ENCODE measurements around the gene IQCE. TPM values are rescaled to one million over a fixed set of nuclear protein-coding genes. Genes with fewer than 3 reads are reported as not detected.

Gene IQCE
- total RNA-seq, 4 donors from 2014 or later, result 27.2 to 187 (median 55.5) TPM

DNA sequence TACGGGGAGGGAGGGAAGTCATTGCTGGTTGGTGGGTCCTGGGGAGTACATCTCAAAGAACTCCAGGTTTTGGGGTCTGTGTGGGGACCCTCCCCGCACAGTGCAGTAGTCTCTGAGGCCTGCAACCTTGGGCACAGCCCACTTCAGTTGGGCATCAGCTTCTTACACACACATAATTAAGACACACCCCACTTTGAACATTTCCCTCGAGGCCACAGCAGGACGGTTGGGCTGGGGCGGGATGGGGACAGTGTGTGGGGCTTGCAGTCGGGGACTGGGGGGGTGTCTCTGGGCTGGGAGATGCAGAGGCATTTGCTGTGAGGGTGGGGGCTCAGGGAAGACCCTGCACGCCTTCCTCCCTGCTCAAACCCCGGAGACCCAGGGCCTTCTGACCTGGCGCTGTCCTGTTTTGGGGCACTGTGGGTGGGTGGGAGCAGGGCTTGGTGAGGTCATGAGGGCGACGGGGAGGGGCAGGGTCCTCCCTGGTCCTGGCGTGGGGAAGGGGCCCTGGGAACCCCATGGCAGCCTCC is 38.0 kb upstream of the IQCE start:
- peak overlapping the region; percentile 89 to 94 (median 92) for H3K27ac ChIP-seq
- DNase-seq, result peak; percentile 62
- intact Hi-C loops (cut with DNase I; ENCODE audit: low total_unique reads), result no loop called here
- TF ChIP-seq POLR2AphosphoS5 (IDR thresholded peaks at IDR 0.05) (peak; percentile 20 to 55 (median 39)), POLR2A (IDR thresholded peaks at IDR 0.05) (peak; percentile 50), EP300 (IDR thresholded peaks at IDR 0.05; ENCODE audit: low read depth) (no peak)
- TF ChIP-seq, protein P1, sequence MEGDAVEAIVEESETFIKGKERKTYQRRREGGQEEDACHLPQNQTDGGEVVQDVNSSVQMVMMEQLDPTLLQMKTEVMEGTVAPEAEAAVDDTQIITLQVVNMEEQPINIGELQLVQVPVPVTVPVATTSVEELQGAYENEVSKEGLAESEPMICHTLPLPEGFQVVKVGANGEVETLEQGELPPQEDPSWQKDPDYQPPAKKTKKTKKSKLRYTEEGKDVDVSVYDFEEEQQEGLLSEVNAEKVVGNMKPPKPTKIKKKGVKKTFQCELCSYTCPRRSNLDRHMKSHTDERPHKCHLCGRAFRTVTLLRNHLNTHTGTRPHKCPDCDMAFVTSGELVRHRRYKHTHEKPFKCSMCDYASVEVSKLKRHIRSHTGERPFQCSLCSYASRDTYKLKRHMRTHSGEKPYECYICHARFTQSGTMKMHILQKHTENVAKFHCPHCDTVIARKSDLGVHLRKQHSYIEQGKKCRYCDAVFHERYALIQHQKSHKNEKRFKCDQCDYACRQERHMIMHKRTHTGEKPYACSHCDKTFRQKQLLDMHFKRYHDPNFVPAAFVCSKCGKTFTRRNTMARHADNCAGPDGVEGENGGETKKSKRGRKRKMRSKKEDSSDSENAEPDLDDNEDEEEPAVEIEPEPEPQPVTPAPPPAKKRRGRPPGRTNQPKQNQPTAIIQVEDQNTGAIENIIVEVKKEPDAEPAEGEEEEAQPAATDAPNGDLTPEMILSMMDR (IDR thresholded peaks at IDR 0.05), result no peak
- no peaks in the 10 kb centered on the region for H3K36me3 ChIP-seq
- in situ Hi-C loops (cut with MboI; ENCODE audit: low pct_ligation_motif_present in 1 of 4, low pct_unique_long_range_greater_than_20kb in 1 of 4, low sequenced_read_pairs in 3 of 4), result no loop called here
- peaks cover 15% of the 10 kb centered on the region for H3K27me3 ChIP-seq
- 17% methylated on average over 6 of the region's 12 CpGs; no CpG with 5 or more reads in 1 of the 2 donors for WGBS, 2 donors (ENCODE audit: low coverage in 1 of 2)
- H3K4me1 ChIP-seq, result peaks cover 33 to 69% (median 58%) of the 10 kb centered on the region in 4 donors
- H3K9me3 ChIP-seq, result no peaks in the 10 kb centered on the region
- peak overlapping the region; percentile 42 to 65 (median 57) for H3K4me3 ChIP-seq

DNA sequence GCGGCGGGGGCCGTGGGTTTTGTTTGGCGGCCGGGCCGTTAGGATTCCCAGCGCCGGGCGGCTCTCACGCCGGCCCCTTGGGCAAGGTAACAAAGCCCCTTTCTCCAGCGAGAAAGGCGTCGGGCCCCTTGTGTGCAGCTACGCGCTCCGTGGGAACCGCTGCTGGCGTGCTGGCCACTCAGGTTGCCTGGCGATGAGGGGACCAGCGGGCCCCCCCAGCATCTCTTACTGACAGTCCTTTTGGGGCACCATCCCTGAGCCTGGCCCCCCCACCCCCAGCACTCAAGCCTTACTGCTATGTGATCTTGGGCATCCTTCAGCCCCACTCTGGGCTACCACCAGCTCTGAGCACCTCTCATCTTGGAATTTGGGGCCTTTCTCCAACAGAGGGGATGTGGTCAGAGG is 37.4 kb upstream of the IQCE start:
- Histone ChIP-seq H3K27ac (peak overlapping the region; percentile 89 to 94 (median 92)), H3K27me3 (peaks cover 15% of the 10 kb centered on the region), H3K36me3 (no peaks in the 10 kb centered on the region), H3K9me3 (no peaks in the 10 kb centered on the region), H3K4me3 (peak overlapping the region; percentile 32 to 65 (median 57)), H3K4me1 (peaks cover 37 to 75% (median 63%) of the 10 kb centered on the region in 4 donors)
- WGBS, 2 donors (ENCODE audit: low coverage in 1 of 2), result 10% methylated on average over 21 of the region's 21 CpGs; no CpG with 5 or more reads in 1 of the 2 donors
- intact Hi-C loops (cut with DNase I; ENCODE audit: low total_unique reads) (no loop called here), in situ Hi-C loops (cut with MboI; ENCODE audit: low pct_ligation_motif_present in 1 of 4, low pct_unique_long_range_greater_than_20kb in 1 of 4, low sequenced_read_pairs in 3 of 4) (no loop called here)
- TF ChIP-seq EP300 (IDR thresholded peaks at IDR 0.05; ENCODE audit: low read depth) (no peak), POLR2A (IDR thresholded peaks at IDR 0.05) (no peak), POLR2AphosphoS5 (IDR thresholded peaks at IDR 0.05) (no peak)
- TF ChIP-seq, protein P1 (IDR thresholded peaks at IDR 0.05), result no peak
- DNase-seq, result no peak

DNA sequence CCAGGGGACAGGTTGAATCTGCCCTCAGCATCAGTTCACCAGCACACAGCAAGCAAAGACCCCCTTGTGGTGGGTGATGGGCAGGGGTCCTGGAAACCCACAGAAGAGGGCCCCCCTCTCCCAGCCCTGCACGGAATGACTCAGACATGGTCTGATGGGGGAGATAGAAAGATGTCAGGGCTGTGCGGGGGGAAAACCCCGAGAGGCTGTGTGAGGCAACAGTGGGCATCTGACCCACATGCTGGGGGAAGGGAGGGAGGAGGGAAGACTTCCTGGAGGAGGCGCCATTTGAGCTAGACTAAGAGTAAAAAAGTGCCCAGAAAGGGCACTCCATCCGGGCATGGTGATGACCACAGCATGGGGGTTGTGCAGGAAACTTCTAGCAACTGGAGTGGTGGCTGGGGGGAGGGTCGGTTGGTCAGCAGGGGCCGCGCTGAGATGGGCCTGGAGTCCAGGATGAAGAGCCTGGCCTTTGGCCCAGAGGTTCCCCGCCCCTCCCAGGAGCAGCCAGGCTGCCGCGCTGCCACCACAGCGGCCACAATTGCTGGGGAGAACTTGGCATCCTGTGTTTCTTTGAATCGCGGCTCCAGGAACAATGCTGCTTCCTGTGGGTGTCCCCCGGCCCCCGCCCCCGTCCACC is 36.7 kb upstream of the IQCE start:
- in situ Hi-C loops (cut with MboI; ENCODE audit: low pct_ligation_motif_present in 1 of 4, low pct_unique_long_range_greater_than_20kb in 1 of 4, low sequenced_read_pairs in 3 of 4), result no loop called here
- H3K27me3 ChIP-seq, result peaks cover 15% of the 10 kb centered on the region
- H3K27ac ChIP-seq, result peak overlapping the region; percentile 89 to 94 (median 92)
- intact Hi-C loops (cut with DNase I; ENCODE audit: low total_unique reads), result no loop called here
- H3K9me3 ChIP-seq, result no peaks in the 10 kb centered on the region
- H3K4me1 ChIP-seq, result peaks cover 43 to 82% (median 70%) of the 10 kb centered on the region in 4 donors
- DNase-seq, result peak; percentile 72
- TF ChIP-seq POLR2AphosphoS5 (IDR thresholded peaks at IDR 0.05) (peak in 1 of 3 donors; percentile 45), EP300 (IDR thresholded peaks at IDR 0.05; ENCODE audit: low read depth) (no peak), POLR2A (IDR thresholded peaks at IDR 0.05) (no peak)
- H3K36me3 ChIP-seq, result no peaks in the 10 kb centered on the region
- H3K4me3 ChIP-seq, result peak overlapping the region in 3 of 4 donors; percentile 49 to 65 (median 65)
- WGBS, 2 donors (ENCODE audit: low coverage in 1 of 2), result 8 to 10% methylated on average over 2 to 14 of the region's 17 CpGs

DNA sequence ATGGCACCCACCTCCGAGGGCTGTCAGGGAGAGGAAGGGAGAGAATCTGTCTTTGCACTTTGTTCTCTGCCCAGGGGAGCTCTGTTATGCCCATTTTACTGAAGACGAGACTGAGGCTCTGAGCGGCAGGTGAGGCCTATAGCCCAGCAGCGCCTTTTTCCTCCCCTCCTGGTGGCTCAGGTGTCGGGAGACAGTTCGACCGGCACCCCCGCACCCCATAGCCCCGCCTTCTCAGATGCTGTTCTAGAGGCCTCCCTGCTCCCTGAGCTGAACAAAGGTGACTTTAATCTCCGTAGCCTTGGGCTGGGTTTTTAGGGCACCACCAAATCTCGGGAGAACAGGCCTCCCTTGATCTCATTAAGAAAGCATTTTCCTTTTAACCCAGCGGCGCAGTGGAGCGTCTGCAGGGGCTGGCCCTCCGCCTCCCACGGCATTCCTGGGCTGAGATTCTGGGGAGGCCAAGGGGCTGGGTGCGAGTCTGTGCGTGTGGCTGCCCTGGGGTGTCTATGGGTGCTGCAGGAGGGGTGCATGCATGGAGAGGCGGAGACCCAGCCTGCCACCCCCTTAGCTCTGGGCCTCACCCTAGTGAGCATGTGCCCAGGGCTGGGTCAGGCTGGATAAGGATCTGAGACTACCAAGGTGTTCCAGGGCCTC is 35.9 kb upstream of the IQCE start:
- WGBS, 2 donors (ENCODE audit: low coverage in 1 of 2), result 26% methylated on average over 19 of the region's 19 CpGs; no CpG with 5 or more reads in 1 of the 2 donors
- H3K4me1 ChIP-seq, result peaks cover 52 to 88% (median 79%) of the 10 kb centered on the region in 4 donors
- peaks cover 15% of the 10 kb centered on the region for H3K27me3 ChIP-seq
- H3K4me3 ChIP-seq, result peak overlapping the region in 3 of 4 donors; percentile 49 to 65 (median 65)
- peak overlapping the region; percentile 89 to 94 (median 92) for H3K27ac ChIP-seq
- in situ Hi-C loops (cut with MboI; ENCODE audit: low pct_ligation_motif_present in 1 of 4, low pct_unique_long_range_greater_than_20kb in 1 of 4, low sequenced_read_pairs in 3 of 4), result no loop called here
- intact Hi-C loops (cut with DNase I; ENCODE audit: low total_unique reads), result no loop called here
- DNase-seq, result peak; percentile 80
- H3K36me3 ChIP-seq, result no peaks in the 10 kb centered on the region
- TF ChIP-seq, protein P1 (IDR thresholded peaks at IDR 0.05), result no peak
- TF ChIP-seq POLR2AphosphoS5 (IDR thresholded peaks at IDR 0.05) (peak in 2 of 3 donors; percentile 29 to 32), EP300 (IDR thresholded peaks at IDR 0.05; ENCODE audit: low read depth) (no peak), POLR2A (IDR thresholded peaks at IDR 0.05) (peak; percentile 43)
- H3K9me3 ChIP-seq, result no peaks in the 10 kb centered on the region
